MM.1S (cell line): ENCODE data around the gene CEP290.

Experiments used
- EZH2 ChIP-seq: fragments of 300-600 bp; sonication (generic); optimal IDR thresholded peaks from 2 replicates; pipeline ENCODE3; 2017; ENCODE audit warnings: low read depth, mild to moderate bottlenecking, antibody characterized with exemption, low read length, mixed read lengths
- EZH2phosphoT487 ChIP-seq: fragments of 300-600 bp; sonication (generic); IDR thresholded peaks from 2 replicates; pipeline ENCODE4 v1.6.1; 2018; ENCODE audit warnings: antibody characterized with exemption, low read length
- TF ChIP-seq, protein P1 (sequence below): fragments of 300-600 bp; sonication (generic); IDR thresholded peaks from 2 replicates; pipeline ENCODE4 v1.5.1; 2016; ENCODE audit warnings: antibody characterized with exemption, low read length, mixed read lengths

DNA sequence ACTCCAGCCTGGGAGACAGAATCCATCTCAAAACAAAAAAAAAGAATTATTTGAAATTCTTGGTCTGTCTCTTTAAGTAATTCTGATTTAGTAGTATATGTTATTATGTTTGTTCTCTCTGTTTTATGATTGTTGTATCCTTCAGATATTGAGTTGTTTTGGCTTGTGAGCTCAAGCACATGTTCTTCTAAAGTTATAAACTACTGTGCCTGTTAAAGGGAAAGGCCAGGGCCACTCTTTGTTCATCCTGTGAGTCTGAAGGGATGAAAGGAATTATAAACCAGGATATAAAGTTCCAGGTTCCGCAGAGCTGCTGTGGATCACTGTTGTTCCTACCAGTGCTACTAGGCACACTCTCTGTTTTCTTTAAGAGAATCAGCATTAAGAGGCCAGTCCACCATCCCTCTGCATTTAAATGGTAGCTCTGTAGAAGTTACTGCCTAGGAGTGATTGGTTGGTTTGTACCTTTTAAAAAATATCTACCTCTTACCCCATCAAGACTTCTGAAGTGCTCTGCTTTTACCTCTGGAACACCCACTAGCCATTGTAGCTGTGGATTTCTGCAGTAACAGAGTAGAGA lies 14.3 kb upstream of the CEP290 start:
- TF ChIP-seq, protein P1, sequence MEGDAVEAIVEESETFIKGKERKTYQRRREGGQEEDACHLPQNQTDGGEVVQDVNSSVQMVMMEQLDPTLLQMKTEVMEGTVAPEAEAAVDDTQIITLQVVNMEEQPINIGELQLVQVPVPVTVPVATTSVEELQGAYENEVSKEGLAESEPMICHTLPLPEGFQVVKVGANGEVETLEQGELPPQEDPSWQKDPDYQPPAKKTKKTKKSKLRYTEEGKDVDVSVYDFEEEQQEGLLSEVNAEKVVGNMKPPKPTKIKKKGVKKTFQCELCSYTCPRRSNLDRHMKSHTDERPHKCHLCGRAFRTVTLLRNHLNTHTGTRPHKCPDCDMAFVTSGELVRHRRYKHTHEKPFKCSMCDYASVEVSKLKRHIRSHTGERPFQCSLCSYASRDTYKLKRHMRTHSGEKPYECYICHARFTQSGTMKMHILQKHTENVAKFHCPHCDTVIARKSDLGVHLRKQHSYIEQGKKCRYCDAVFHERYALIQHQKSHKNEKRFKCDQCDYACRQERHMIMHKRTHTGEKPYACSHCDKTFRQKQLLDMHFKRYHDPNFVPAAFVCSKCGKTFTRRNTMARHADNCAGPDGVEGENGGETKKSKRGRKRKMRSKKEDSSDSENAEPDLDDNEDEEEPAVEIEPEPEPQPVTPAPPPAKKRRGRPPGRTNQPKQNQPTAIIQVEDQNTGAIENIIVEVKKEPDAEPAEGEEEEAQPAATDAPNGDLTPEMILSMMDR = no peak
- no peak for TF ChIP-seq EZH2
- no peak for TF ChIP-seq EZH2phosphoT487
